Panc1 (cell line): ENCODE measurements around the gene URAD. TPM values are rescaled to one million over a fixed set of nuclear protein-coding genes. Genes with fewer than 3 reads are reported as not detected.

Experiments
- ATAC-seq: fragments of 200-7000 bp; cut with Tn5 transposase; 2 replicates; pipeline ENCODE4 v1.9.1; 2020; ENCODE audit warnings: mild to moderate bottlenecking, moderate library complexity
- BruUV-seq: library from RNA; stranded (reverse); fragments of 400-500 nt; replicated peaks from 2 replicates; lab custom pipeline; 2021; lab: Mats Ljungman, UMichigan
- CTCF ChIA-PET: fragments of 300-600 bp; sonication (Branson Sonifier 250); formaldehyde crosslinking; loops from one replicate; lab custom pipeline; 2022; ENCODE audit warnings: antibody characterized with exemption; lab: Charles Lee
- POLR2A ChIA-PET: fragments of 300-600 bp; sonication (Branson Sonifier 250); formaldehyde crosslinking; loops from one replicate; lab custom pipeline; 2022; ENCODE audit warnings: antibody characterized with exemption; lab: Charles Lee
- DNase-seq: peaks from one replicate; pipeline ENCODE4 v3.0.0-alpha.2; 2010; ENCODE audit warnings: low read depth, low spot score
- H3K27ac ChIP-seq: 2 replicates; pipeline ENCODE4 v1.5.1; 2011; ENCODE audit warnings: mild to moderate bottlenecking, low read length, inconsistent platforms
- H3K27me3 ChIP-seq: fragments of 200-500 bp; sonication (Bioruptor generic); 2 replicates; pipeline ENCODE4 v1.6.0; 2014; ENCODE audit warnings: low read length, inconsistent platforms; ENCODE audit not compliant: control insufficient read depth, insufficient read depth
- H3K36me3 ChIP-seq: fragments of 200-500 bp; sonication (Bioruptor generic); 2 replicates; pipeline ENCODE4 v1.5.1; 2014; ENCODE audit warnings: inconsistent platforms, mild to moderate bottlenecking, low read length, moderate library complexity; ENCODE audit not compliant: control insufficient read depth, insufficient read depth
- H3K4me1 ChIP-seq: 2 replicates; pipeline ENCODE4 v1.5.1; 2011; ENCODE audit warnings: inconsistent platforms, mild to moderate bottlenecking, low read length, moderate library complexity; ENCODE audit not compliant: control insufficient read depth, insufficient read depth
- H3K4me3 ChIP-seq, 2 experiments: 2 replicates each; pipeline ENCODE4 v1.5.1; 2011 to 2012; ENCODE audit warnings: low read depth in 2 of 2, low read length in 2 of 2, mild to moderate bottlenecking in 2 of 2, inconsistent platforms in 1 of 2, moderate library complexity in 1 of 2
- H3K9me3 ChIP-seq: fragments of 200-500 bp; sonication (Bioruptor generic); 2 replicates; pipeline ENCODE4 v1.5.1; 2014; ENCODE audit warnings: low read depth, mild to moderate bottlenecking, inconsistent platforms, low read length, moderate library complexity; ENCODE audit not compliant: control insufficient read depth, insufficient read depth
- POLR2AphosphoS5 ChIP-seq: IDR thresholded peaks from 2 replicates; pipeline ENCODE4 v1.6.1; 2012; ENCODE audit warnings: mild to moderate bottlenecking, low read depth, low read length, moderate library complexity
- SIN3A ChIP-seq: IDR thresholded peaks from 2 replicates; pipeline ENCODE4 v1.6.1; 2012; ENCODE audit warnings: low read depth, mild to moderate bottlenecking, low read length, moderate library complexity, borderline replicate concordance; ENCODE audit not compliant: insufficient read depth
- TCF7L2 ChIP-seq: IDR thresholded peaks from 2 replicates; pipeline ENCODE4 v1.6.1; 2011; ENCODE audit warnings: mild to moderate bottlenecking, low read depth, low read length, inconsistent platforms
- in situ Hi-C: cut with HindIII; loops from 2 replicates; pipeline ENCODE4 v1.10.0; 2016; ENCODE audit warnings: low sequenced_read_pairs, low pct_unique_long_range_greater_than_20kb
- intact Hi-C: fragments of 100-400 bp; cut with micrococcal nuclease; formaldehyde crosslinking; loops from one replicate; pipeline ENCODE4 v1.10.0; 2022; ENCODE audit not compliant: unreplicated experiment
- total RNA-seq: library from RNA; stranded (reverse); gene quantifications from one replicate; pipeline ENCODE4 v1.2.1, GENCODE V29; 2021; ENCODE audit not compliant: unreplicated experiment
- TF ChIP-seq, protein P1 (sequence below): fragments of 450-650 bp; IDR thresholded peaks from 2 replicates; pipeline ENCODE4 v1.5.1; 2017; ENCODE audit warnings: mild to moderate bottlenecking
- TF ChIP-seq, protein P2 (sequence below), 2 experiments: IDR thresholded peaks; 2 replicates each; pipeline ENCODE4 v1.6.1; 2011 to 2012; ENCODE audit warnings: low read depth in 2 of 2, control low read depth in 1 of 2, low read length in 1 of 2, mild to moderate bottlenecking in 1 of 2, moderate library complexity in 1 of 2; ENCODE audit not compliant: insufficient read depth in 1 of 2

Gene URAD
- total RNA-seq, 1 experiment from 2014 or later, result not detected

DNA sequence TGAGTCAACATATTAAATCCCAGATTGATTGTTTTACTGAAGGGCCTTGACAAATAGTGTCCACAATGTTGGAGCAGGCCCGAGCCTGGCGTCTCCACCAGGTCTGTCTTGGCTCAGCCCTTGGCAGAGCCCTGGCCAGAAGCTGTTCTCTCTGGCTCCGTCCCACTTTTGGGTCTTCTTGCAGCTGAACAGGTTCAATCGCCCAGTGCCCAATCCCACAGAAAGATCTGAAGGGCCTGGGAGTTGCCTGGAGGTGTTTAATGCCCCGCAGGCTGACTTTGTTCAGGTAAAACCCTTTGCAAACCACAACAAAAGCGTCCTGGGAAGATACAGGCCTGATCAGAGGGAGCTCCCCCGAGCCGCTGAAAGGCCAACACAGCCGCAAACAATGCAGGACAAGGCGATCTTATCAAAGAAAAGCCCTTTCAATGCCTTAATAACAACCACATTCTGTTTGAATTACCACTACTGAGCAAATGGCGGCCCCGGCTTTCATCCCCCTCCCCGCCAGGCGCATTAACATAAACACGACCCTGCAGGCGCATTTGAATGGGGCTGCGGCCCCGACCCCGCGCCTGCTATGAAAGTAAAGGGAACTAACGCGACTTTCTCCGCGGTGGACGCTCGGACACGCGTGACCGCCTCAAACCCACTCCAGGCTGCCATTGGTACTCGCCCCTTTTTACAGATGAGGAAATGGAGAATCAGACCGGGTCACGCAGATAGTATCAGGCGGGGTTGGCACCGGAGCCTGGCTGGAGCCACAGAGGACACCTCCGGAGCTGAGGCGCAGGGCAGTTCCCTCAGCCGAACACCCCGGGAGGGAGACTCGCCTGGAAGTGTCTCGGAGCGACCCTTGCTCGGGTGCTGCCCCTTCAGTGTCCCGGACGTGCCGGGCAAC lies 22.5 kb downstream of the URAD start:
- Histone ChIP-seq H3K36me3 (no peaks in the 10 kb centered on the region; the same call in 1 of the 2 replicates), H3K4me1 (peaks cover 26% of the 10 kb centered on the region), H3K27ac (peak overlapping the region; percentile 51), H3K4me3 (peak overlapping the region; percentile 51 to 53), H3K9me3 (no peaks in the 10 kb centered on the region), H3K27me3 (no peaks in the 10 kb centered on the region)
- POLR2A ChIA-PET, result no interaction called here
- no peak for DNase-seq
- CTCF ChIA-PET, result interaction anchor here (0.7 kb wide), 1 partner anchor 134 kb away, joined by 3 read pairs; no protein-coding TSS in a partner anchor
- TF ChIP-seq TCF7L2, result peak; percentile 92
- TF ChIP-seq, protein P1, sequence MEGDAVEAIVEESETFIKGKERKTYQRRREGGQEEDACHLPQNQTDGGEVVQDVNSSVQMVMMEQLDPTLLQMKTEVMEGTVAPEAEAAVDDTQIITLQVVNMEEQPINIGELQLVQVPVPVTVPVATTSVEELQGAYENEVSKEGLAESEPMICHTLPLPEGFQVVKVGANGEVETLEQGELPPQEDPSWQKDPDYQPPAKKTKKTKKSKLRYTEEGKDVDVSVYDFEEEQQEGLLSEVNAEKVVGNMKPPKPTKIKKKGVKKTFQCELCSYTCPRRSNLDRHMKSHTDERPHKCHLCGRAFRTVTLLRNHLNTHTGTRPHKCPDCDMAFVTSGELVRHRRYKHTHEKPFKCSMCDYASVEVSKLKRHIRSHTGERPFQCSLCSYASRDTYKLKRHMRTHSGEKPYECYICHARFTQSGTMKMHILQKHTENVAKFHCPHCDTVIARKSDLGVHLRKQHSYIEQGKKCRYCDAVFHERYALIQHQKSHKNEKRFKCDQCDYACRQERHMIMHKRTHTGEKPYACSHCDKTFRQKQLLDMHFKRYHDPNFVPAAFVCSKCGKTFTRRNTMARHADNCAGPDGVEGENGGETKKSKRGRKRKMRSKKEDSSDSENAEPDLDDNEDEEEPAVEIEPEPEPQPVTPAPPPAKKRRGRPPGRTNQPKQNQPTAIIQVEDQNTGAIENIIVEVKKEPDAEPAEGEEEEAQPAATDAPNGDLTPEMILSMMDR, result no peak
- in situ Hi-C loops, result loop anchor here (25.0 kb wide), 1 partner anchor 129 kb away; no protein-coding TSS in a partner anchor
- no peak for ATAC-seq
- no TSS peak for BruUV-seq
- intact Hi-C loops, result no loop called here

DNA sequence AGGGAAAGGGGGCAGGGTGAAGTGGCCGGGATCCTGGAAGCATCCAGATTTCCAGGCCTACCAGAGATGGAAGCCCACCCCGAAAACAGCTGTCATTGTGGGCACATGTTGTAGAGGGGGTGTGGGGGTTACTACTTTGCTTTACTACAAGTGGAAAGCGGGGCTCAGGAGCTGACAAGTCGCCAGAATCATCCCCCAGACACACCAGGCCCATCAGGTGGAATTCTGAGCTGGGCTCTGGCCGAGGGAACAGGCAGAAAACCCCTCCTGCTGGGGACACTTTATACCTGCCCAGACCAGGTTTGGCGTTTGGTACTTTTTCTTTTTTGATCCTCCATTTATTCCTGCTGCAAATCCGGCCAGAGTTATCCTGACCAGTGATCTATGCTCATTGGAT lies 23.2 kb downstream of the URAD start:
- BruUV-seq, result no TSS peak
- Histone ChIP-seq H3K36me3 (no peaks in the 10 kb centered on the region; the same call in 1 of the 2 replicates), H3K9me3 (no peaks in the 10 kb centered on the region), H3K4me1 (peaks cover 26% of the 10 kb centered on the region), H3K4me3 (no peak overlapping the region; a peak in 1 of 4 replicates), H3K27ac (no peak overlapping the region), H3K27me3 (no peaks in the 10 kb centered on the region)
- TF ChIP-seq, protein P2, sequence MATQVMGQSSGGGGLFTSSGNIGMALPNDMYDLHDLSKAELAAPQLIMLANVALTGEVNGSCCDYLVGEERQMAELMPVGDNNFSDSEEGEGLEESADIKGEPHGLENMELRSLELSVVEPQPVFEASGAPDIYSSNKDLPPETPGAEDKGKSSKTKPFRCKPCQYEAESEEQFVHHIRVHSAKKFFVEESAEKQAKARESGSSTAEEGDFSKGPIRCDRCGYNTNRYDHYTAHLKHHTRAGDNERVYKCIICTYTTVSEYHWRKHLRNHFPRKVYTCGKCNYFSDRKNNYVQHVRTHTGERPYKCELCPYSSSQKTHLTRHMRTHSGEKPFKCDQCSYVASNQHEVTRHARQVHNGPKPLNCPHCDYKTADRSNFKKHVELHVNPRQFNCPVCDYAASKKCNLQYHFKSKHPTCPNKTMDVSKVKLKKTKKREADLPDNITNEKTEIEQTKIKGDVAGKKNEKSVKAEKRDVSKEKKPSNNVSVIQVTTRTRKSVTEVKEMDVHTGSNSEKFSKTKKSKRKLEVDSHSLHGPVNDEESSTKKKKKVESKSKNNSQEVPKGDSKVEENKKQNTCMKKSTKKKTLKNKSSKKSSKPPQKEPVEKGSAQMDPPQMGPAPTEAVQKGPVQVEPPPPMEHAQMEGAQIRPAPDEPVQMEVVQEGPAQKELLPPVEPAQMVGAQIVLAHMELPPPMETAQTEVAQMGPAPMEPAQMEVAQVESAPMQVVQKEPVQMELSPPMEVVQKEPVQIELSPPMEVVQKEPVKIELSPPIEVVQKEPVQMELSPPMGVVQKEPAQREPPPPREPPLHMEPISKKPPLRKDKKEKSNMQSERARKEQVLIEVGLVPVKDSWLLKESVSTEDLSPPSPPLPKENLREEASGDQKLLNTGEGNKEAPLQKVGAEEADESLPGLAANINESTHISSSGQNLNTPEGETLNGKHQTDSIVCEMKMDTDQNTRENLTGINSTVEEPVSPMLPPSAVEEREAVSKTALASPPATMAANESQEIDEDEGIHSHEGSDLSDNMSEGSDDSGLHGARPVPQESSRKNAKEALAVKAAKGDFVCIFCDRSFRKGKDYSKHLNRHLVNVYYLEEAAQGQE (IDR thresholded peaks at IDR 0.05; ENCODE audit: insufficient read depth in 1 of 2, low read depth in 2 of 2, low read length in 1 of 2), result no peak
- no peak for TF ChIP-seq POLR2AphosphoS5
- TF ChIP-seq, protein P1, result no peak
- TF ChIP-seq SIN3A, result no peak
- TF ChIP-seq TCF7L2, result no peak
- ChIA-PET CTCF (no interaction called here), POLR2A (no interaction called here)
- in situ Hi-C loops, result loop anchor here (25.0 kb wide), 1 partner anchor 128 kb away; no protein-coding TSS in a partner anchor
- no peak for DNase-seq
- no peak for ATAC-seq
- intact Hi-C loops, result no loop called here
